Activated naive CD4-positive, alpha-beta T cell treated with Interleukin-2 at 50 U/mL for 16 hours (primary cell): ENCODE results near the gene TMEM238.
A peak's percentile ranks its signal among the peaks of the same experiment; 100 is the strongest.

Source experiments
- DNase-seq: peaks from one replicate; pipeline ENCODE4 v3.0.0-alpha.2; 2020

Gene TMEM238

GRCh38 chr19:55354698-55355212, 29.3 kb downstream of the TMEM238 start, which contains the start of gene COX6B2:
Gene COX6B2, minus strand, starts transcription at chr19:55354719. Its CDS starts 198 bp downstream, at chr19:55354521.
- DNase-seq: no peak

GRCh38 chr19:55353803-55354697, 30.0 kb downstream of the TMEM238 start:
- DNase-seq: peak; percentile 73

- no peak for DNase-seq
Measured at GRCh38 chr19:55353356-55353802, 30.7 kb downstream of the TMEM238 start.

GRCh38 chr19:55352549-55353145, 31.4 kb downstream of the TMEM238 start:
- no peak for DNase-seq

- DNase-seq: no peak
Measured at GRCh38 chr19:55352040-55352439, 32.1 kb downstream of the TMEM238 start.

GRCh38 chr19:55350620-55351315, 33.3 kb downstream of the TMEM238 start:
- DNase-seq: no peak

GRCh38 chr19:55348317-55349034, 35.6 kb downstream of the TMEM238 start:
- no peak for DNase-seq

- no peak for DNase-seq
Measured at GRCh38 chr19:55347442-55348009, 36.6 kb downstream of the TMEM238 start.

- DNase-seq: no peak
Measured at GRCh38 chr19:55346725-55347441, 37.2 kb downstream of the TMEM238 start.

GRCh38 chr19:55345818-55346724, 38.0 kb downstream of the TMEM238 start:
- no peak for DNase-seq

GRCh38 chr19:55345101-55345817, 38.8 kb downstream of the TMEM238 start:
- DNase-seq: no peak

GRCh38 chr19:55344444-55344843, 39.6 kb downstream of the TMEM238 start:
- no peak for DNase-seq

GRCh38 chr19:55341595-55342531, 42.2 kb downstream of the TMEM238 start:
- no peak for DNase-seq

- peak; percentile 66 for DNase-seq
Measured at GRCh38 chr19:55341171-55341588, 42.9 kb downstream of the TMEM238 start.

- no peak for DNase-seq
Measured at GRCh38 chr19:55340784-55341147, 43.3 kb downstream of the TMEM238 start.

- no peak for DNase-seq
Measured at GRCh38 chr19:55339889-55340783, 44.0 kb downstream of the TMEM238 start.

- DNase-seq: peak; percentile 100
Measured at GRCh38 chr19:55339105-55339888, 44.8 kb downstream of the TMEM238 start, which contains the start of gene KMT5C. Gene KMT5C, plus strand, starts transcription at chr19:55339876. Its CDS starts 2,061 bp downstream, at chr19:55341937.
